ENCODE results near the gene PRDM2.

Gene PRDM2

DNA sequence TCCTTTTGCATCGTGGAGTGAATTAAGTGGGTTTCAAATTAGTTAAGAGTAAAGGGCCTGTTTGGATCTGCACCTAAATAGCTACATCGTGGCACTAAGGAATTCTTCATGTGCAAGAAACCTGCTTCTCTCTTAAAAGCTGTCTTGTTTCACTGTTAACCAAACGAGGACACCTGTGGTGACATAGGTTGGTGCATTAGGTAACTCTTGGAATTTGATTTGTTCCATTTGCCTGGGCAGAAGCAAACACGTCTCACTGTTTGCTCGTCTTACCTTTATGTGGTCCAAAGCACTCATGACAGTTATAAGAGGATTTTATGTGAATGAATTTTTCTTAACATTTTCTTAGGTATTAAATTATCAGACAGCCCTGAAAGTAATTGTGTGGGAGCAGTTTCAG, 60.9 kb downstream of the PRDM2 start:
- in situ Hi-C loops (cut with MboI; ENCODE audit: low sequenced_read_pairs, unreplicated experiment), result no loop called here
- DNase-seq (ENCODE audit: low spot score), result no peak
- TF ChIP-seq, protein P1, sequence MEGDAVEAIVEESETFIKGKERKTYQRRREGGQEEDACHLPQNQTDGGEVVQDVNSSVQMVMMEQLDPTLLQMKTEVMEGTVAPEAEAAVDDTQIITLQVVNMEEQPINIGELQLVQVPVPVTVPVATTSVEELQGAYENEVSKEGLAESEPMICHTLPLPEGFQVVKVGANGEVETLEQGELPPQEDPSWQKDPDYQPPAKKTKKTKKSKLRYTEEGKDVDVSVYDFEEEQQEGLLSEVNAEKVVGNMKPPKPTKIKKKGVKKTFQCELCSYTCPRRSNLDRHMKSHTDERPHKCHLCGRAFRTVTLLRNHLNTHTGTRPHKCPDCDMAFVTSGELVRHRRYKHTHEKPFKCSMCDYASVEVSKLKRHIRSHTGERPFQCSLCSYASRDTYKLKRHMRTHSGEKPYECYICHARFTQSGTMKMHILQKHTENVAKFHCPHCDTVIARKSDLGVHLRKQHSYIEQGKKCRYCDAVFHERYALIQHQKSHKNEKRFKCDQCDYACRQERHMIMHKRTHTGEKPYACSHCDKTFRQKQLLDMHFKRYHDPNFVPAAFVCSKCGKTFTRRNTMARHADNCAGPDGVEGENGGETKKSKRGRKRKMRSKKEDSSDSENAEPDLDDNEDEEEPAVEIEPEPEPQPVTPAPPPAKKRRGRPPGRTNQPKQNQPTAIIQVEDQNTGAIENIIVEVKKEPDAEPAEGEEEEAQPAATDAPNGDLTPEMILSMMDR (IDR thresholded peaks at IDR 0.05; ENCODE audit: borderline replicate concordance, control extremely low read depth, extremely low read depth, insufficient read depth, missing control alignments), result no peak

DNA sequence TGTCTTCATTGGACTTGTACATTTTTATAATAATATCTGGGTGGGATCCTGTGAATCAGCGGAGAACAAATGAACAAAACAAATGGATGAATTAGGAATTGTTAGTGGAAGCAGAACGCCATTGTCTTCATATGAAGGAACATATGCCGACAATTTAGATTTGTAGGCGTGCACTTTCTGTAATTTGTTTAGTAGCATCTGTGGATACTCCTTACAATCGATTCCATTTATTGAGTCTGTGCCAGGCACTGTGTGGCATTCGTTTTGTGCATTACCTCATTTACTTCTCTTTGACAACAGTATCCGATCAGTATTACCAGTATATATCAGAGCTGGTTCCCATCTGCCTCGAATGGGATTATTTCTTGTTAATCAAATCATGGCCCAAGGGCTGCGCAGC, 61.9 kb downstream of the PRDM2 start:
- no peak for DNase-seq (ENCODE audit: low spot score)
- TF ChIP-seq, protein P1 (IDR thresholded peaks at IDR 0.05; ENCODE audit: borderline replicate concordance, control extremely low read depth, extremely low read depth, insufficient read depth, missing control alignments), result no peak
- in situ Hi-C loops (cut with MboI; ENCODE audit: low sequenced_read_pairs, unreplicated experiment), result no loop called here

DNA sequence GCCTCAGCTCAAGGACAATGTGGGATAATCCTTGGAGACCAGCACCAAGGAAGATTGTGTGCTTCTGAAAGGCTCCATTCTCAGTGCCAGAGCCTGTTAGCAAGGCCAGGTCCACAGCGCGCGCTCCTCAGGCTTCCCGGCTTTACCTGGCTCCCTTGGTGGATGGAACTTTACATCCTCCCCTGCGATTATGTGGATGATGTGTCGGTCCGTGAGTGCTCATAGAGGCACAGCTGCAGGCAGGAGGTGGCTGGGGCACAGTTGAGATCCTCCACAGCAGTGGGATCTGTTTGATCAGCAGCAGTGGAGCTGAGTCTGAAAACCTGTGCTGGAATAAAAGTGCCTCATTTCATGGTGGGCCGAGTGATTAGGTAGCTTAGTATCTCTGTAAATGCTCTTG, 62.7 kb downstream of the PRDM2 start:
- in situ Hi-C loops (cut with MboI; ENCODE audit: low sequenced_read_pairs, unreplicated experiment), result no loop called here
- DNase-seq (ENCODE audit: low spot score), result no peak
- TF ChIP-seq, protein P1 (IDR thresholded peaks at IDR 0.05; ENCODE audit: borderline replicate concordance, control extremely low read depth, extremely low read depth, insufficient read depth, missing control alignments), result no peak

GRCh38 chr1:13763222-13763621, 63.2 kb downstream of the PRDM2 start:
- in situ Hi-C loops (cut with MboI; ENCODE audit: low sequenced_read_pairs, unreplicated experiment), result no loop called here
- DNase-seq (ENCODE audit: low spot score), result no peak
- TF ChIP-seq, protein P1 (IDR thresholded peaks at IDR 0.05; ENCODE audit: borderline replicate concordance, control extremely low read depth, extremely low read depth, insufficient read depth, missing control alignments), result no peak

GRCh38 chr1:13763991-13764390, 64.0 kb downstream of the PRDM2 start:
- in situ Hi-C loops (cut with MboI; ENCODE audit: low sequenced_read_pairs, unreplicated experiment), result no loop called here
- TF ChIP-seq, protein P1 (IDR thresholded peaks at IDR 0.05; ENCODE audit: borderline replicate concordance, control extremely low read depth, extremely low read depth, insufficient read depth, missing control alignments), result no peak
- no peak for DNase-seq (ENCODE audit: low spot score)

GRCh38 chr1:13764588-13765332, 64.8 kb downstream of the PRDM2 start:
- in situ Hi-C loops (cut with MboI; ENCODE audit: low sequenced_read_pairs, unreplicated experiment), result no loop called here
- TF ChIP-seq, protein P1 (IDR thresholded peaks at IDR 0.05; ENCODE audit: borderline replicate concordance, control extremely low read depth, extremely low read depth, insufficient read depth, missing control alignments), result no peak
- DNase-seq (ENCODE audit: low spot score), result no peak

All from GM13976 (cell line).